Right lobe of liver (tissue), 6 donors: ENCODE data around the gene MCFD2. TPM values are rescaled to one million over a fixed set of nuclear protein-coding genes. Genes with fewer than 3 reads are reported as not detected.

ENCODE experiments used
- ATAC-seq, 4 donors: fragments of 200-7000 bp; cut with Tn5 transposase; one replicate each; pipeline ENCODE4 v1.9.1; 2020; ENCODE audit warnings: mild to moderate bottlenecking in 4 of 4, moderate library complexity in 4 of 4
- DNase-seq, 3 donors: peaks; one replicate each; pipeline ENCODE4 v3.0.0-alpha.2; 2020
- H3K27ac ChIP-seq, 3 donors: fragments of 200-600 bp; one replicate each; pipeline ENCODE4 v1.8.0; 2022
- H3K27me3 ChIP-seq, 2 donors: fragments of 200-600 bp; one replicate each; pipeline ENCODE4 v1.8.0; 2022
- H3K36me3 ChIP-seq, 4 donors: fragments of 200-600 bp; sonication (generic) in 1 of 4; one replicate each; pipeline versions ENCODE4 v1.5.1 to v1.8.0; 2017 to 2022; ENCODE audit warnings: control low read depth in 1 of 4
- H3K4me1 ChIP-seq, 4 donors: fragments of 200-600 bp; sonication (generic) in 1 of 4; one replicate each; pipeline versions ENCODE4 v1.5.1 to v1.8.0; 2017 to 2022; ENCODE audit warnings: control low read depth in 1 of 4
- H3K4me3 ChIP-seq, 3 donors: fragments of 200-600 bp; one replicate each; pipeline ENCODE4 v1.8.0; 2022
- H3K9me3 ChIP-seq, 4 donors: fragments of 200-600 bp; sonication (generic) in 1 of 4; one replicate each; pipeline versions ENCODE4 v1.5.1 to v1.8.0; 2017 to 2022; ENCODE audit warnings: control low read depth in 1 of 4
- CTCF ChIP-seq, 4 donors: fragments of 200-600 bp in 3 of 4; fragments of 450-650 bp in 1 of 4; IDR thresholded peaks; one replicate each; pipeline versions ENCODE4 v1.5.1 to v1.8.0; 2016 to 2022; ENCODE audit warnings: antibody characterized with exemption in 4 of 4, mild to moderate bottlenecking in 2 of 4
- POLR2A ChIP-seq: fragments of 450-650 bp; IDR thresholded peaks from one replicate; pipeline ENCODE4 v1.6.1; 2017; ENCODE audit warnings: antibody characterized with exemption, mild to moderate bottlenecking
- WGBS: methylation state at CpG from one replicate; pipeline ENCODE4 v1.1.6; 2018; ENCODE audit warnings: low coverage, low lambda C conversion rate; ENCODE audit not compliant: insufficient coverage; ENCODE audit errors: missing lambda C conversion rate; 5-methylcytosine and 5-hydroxymethylcytosine counted together
- intact Hi-C, 2 donors: fragments of 100-400 bp; cut with DNase I; formaldehyde crosslinking; loops; one replicate each; pipeline versions ENCODE4 v1.11.2 to v1.14.1; 2022
- total RNA-seq, 6 experiments: library from RNA; depleted of rRNA in 2 of 6; stranded (reverse); fragments of >200 nt in 2 of 6; fragmentation: NEBNext Ultra II Directional in 3 of 6; extraction: Animal tissue kit (Norgen Biotek cat#: 25700) in 3 of 6; gene quantifications; one replicate each; pipeline versions ENCODE4 v1.1.0 to v1.2.4, GENCODE V29; 2016 to 2023
- donor health status: DM: no; HTN: yes; CAD: no.
- donor health status: DM: no; HTN: no; CAD: no.
- donor health status: DM: no; HTN: no; CAD: no.
- donor health status: DM: no; HTN: yes; CAD: no.
- donor health status: DM: no; HTN: yes; CAD: no.

MCFD2 gene
- total RNA-seq, 6 experiments from 2014 or later = 85.0 to 147 (median 99.2) TPM

GRCh38 chr2:46865181-46865970 lies 50.2 kb downstream of the MCFD2 start:
- TF ChIP-seq CTCF (IDR thresholded peaks at IDR 0.05) (no peak), POLR2A (no peak)
- H3K27me3 ChIP-seq = no peaks in the 10 kb centered on the region
- H3K9me3 ChIP-seq = no peaks in the 10 kb centered on the region
- H3K4me3 ChIP-seq = no peak overlapping the region
- intact Hi-C loops = no loop called here
- H3K36me3 ChIP-seq = no peaks in the 10 kb centered on the region
- peaks cover 0 to 11% (median under 1%) of the 10 kb centered on the region in 4 donors for H3K4me1 ChIP-seq
- no peak for DNase-seq
- no peak for ATAC-seq
- H3K27ac ChIP-seq = no peak overlapping the region
- 92% methylated on average over 2 of the region's 7 CpGs for WGBS

- Histone ChIP-seq H3K9me3 (no peaks in the 10 kb centered on the region), H3K4me3 (no peak overlapping the region), H3K36me3 (no peaks in the 10 kb centered on the region), H3K4me1 (peaks cover 0 to 11% (median under 1%) of the 10 kb centered on the region in 4 donors), H3K27me3 (no peaks in the 10 kb centered on the region), H3K27ac (no peak overlapping the region)
- 100% methylated on average over 1 of the region's 1 CpG for WGBS
- TF ChIP-seq CTCF (IDR thresholded peaks at IDR 0.05) (no peak), POLR2A (no peak)
- ATAC-seq (no peak), DNase-seq (no peak)
- intact Hi-C loops = no loop called here
These were observed 51.7 kb downstream of the MCFD2 start for GRCh38 chr2:46863882-46864281.

GRCh38 chr2:46862514-46862913 lies 53.1 kb downstream of the MCFD2 start:
- no peaks in the 10 kb centered on the region for H3K27me3 ChIP-seq
- ATAC-seq (no peak), DNase-seq (no peak)
- H3K4me3 ChIP-seq = no peak overlapping the region
- H3K4me1 ChIP-seq = peaks cover 0 to 11% (median under 1%) of the 10 kb centered on the region in 4 donors
- TF ChIP-seq POLR2A = no peak
- TF ChIP-seq CTCF (IDR thresholded peaks at IDR 0.05) = no peak
- H3K27ac ChIP-seq = no peak overlapping the region
- intact Hi-C loops = no loop called here
- H3K9me3 ChIP-seq = no peaks in the 10 kb centered on the region
- no peaks in the 10 kb centered on the region for H3K36me3 ChIP-seq
- 82% methylated on average over 2 of the region's 2 CpGs for WGBS

GRCh38 chr2:46861916-46862315 lies 53.7 kb downstream of the MCFD2 start:
- 44% methylated on average over 5 of the region's 6 CpGs for WGBS
- Histone ChIP-seq H3K4me3 (no peak overlapping the region), H3K4me1 (peaks cover 0 to 7% (median 0%) of the 10 kb centered on the region in 4 donors), H3K9me3 (no peaks in the 10 kb centered on the region), H3K36me3 (no peaks in the 10 kb centered on the region), H3K27me3 (no peaks in the 10 kb centered on the region), H3K27ac (no peak overlapping the region)
- intact Hi-C loops = no loop called here
- no peak for TF ChIP-seq CTCF (IDR thresholded peaks at IDR 0.05)
- no peak for TF ChIP-seq POLR2A
- DNase-seq = no peak
- ATAC-seq = no peak
